T-helper 9 cell (primary cell): ENCODE measurements around the gene CEP41.
"Not testable (repeated sequence)": the region's sequence is repeated elsewhere in the genome, so short reads cannot be mapped to it uniquely, and the experiment has no call there.

Experiments
- DNase-seq: peaks from one replicate; pipeline ENCODE4 v3.0.0-alpha.2; 2020

CEP41 gene

DNA sequence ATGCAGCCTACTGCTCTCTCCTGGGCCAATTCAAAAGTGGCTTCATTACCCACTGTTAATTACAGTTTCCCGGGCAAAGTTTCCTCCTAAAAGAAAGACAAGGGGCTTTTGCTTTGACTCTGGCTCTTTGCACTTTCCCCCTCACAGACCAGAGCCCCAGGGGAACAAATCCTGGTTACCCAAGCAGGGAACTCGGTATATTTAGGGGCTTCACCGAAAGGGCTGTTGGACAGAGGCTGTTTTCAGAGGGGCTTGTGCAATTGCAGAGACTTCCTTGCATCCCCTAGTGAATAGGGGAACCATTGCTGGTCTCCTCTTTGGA is 53.5 kb downstream of the CEP41 start:
- DNase-seq: no peak

DNA sequence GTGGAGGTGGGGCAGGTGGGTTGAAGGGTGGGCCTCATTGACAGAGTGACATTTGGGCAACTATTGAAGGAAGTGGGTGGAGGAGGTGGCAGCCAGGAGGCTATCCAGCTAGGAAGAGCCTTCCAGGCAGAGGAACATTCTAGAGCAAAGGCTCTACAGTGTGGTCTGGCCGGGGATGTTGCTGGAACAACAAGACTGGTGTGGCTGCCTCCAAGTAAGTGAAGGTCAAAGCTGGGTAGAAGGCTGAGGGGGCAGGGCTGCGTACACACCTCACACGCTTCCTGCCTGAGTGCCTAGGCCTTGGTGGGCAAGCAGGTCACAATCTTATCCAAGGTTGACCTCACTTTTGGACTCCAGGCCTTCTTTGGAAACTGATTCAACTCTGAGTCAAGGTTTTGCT is 53.9 kb downstream of the CEP41 start:
- no peak for DNase-seq

DNA sequence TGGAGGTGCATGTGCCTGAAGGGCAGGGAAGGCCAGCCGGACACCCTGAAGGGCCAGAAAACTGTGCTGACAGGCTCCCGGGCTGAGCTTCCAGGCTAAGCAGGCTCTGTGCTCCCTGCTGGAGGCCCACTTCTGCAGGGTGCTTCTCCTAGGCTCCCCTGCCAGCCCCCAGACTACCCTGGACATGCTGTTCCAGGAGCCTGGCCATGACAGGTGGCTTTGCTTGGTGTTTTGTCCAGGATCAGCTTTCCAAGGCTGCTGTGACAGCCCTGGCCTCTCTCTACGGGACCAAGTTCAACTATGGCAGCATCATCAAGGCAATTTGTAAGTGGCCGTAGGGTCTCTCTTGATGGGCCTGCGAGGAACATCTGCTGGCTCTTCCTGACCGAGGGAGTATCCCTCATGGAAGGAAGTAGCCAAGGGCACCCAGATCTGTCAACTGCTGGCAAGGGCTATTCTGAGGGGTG is 55.2 kb downstream of the CEP41 start:
- DNase-seq: no peak

DNA sequence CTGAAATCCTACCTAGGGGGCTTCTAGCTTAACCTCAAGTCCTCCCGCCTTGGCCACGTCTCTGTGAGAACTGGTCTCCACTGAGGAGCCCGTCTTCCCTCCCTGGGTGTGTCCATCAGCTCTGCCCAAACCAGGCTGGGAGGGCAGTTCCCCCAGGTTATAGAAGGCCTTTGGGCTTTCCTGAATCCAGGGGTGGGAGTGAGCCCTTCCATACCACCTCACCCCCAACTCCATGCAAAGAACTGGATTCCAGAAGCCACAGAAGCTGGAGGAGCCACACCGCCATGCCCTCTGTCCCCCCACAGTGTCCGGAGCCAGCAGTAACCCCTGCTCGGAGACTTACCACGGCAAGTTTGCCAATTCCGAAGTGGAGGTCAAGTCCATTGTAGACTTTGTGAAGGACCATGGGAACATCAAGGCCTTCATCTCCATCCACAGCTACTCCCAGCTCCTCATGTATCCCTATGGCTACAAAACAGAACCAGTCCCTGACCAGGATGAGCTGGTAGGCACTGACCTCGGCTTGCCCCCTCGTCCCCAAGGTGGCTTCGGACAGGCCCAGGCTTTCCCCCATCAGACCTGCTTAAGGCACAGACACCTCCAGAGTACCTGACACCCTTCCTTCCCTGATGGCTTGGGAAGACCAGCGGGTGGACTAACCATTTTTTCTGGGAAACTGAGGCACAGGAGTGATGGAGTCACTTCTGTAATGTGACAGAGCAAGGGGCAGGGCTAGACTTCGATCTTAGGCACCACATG is 55.8 kb downstream of the CEP41 start:
- no peak for DNase-seq

DNA sequence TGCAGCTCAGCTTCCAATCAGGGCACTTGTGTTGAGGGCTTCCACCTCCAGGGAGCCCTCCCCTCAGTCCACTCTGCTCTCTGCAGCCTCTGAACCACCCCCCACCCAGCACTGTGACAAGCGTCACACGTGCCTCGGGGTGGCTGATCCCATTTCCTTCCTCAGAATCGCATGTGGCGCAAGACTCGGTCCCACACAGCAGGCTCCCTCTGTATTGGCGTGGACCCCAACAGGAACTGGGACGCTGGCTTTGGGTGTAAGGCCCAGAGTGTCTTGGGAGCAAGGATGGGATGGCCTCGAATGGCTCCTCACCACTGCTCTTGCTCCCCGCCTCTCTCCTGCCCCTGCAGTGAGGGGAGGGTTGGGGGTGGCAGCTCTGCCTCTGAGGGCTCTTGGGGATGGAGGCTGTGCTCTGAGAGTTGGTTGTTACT is 56.4 kb downstream of the CEP41 start:
- no peak for DNase-seq

DNA sequence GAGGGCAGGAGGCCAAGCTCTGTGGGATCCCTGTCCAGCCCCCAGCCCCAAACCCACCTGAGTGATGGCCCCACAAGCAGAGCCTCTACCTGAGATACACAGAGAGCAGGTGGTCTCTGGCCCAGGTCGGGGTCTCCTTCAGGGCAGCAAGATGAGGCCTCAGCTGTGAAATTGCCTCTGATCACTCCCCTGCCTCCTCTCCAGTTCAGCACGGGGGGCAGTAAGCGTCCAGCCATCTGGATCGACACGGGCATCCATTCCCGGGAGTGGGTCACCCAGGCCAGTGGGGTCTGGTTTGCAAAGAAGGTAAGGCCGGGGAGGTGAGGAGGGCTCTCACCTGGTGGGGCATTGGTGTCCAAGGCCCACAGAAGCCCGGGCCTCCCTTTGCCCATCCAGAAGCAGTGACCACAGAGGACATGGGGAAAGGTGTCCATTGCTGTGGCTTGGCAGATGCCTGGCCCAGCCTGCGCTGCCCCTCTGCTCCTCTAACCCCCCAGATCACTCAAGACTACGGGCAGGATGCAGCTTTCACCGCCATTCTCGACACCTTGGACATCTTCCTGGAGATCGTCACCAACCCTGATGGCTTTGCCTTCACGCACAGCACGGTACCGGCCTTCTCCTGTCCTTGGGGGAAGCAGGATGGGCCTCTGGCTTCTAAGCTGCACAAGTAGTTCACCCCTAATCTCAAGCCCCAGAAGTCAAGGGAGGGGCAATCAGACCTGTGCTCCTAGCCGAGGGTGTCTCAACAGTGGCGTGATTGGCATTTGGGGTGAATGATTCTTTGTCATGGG is 57.4 kb downstream of the CEP41 start:
- DNase-seq: no peak

DNA sequence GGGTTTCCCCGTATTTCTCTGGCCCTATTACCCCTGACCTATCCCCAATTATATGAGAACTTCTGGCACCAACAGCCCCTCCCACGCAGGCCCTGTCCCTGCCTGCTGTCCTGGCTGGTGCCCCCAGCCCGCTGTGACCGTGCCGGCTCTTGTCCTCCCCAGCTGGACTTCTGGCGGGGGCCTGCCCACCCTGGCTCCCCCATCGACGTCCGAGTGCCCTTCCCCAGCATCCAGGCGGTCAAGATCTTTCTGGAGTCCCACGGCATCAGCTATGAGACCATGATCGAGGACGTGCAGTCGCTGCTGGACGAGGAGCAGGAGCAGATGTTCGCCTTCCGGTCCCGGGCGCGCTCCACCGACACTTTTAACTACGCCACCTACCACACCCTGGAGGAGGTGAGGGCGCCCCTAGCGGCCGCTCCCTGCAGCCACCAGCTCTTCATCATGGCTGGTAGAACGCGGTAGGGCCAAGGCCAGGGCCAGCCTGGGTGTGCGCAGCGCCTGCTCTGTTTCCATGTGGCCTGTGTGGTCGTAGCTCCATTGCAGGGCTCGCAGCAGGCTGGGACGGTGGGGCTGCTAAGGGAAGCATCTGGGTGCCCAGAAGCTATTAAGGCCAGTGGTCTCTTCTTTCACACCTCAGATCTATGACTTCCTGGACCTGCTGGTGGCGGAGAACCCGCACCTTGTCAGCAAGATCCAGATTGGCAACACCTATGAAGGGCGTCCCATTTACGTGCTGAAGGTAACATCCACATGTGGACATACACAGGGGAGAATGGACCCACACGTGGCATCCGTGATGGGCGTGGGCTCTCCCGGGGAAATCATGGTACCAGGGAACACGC is 59.1 kb downstream of the CEP41 start:
- no peak for DNase-seq

DNA sequence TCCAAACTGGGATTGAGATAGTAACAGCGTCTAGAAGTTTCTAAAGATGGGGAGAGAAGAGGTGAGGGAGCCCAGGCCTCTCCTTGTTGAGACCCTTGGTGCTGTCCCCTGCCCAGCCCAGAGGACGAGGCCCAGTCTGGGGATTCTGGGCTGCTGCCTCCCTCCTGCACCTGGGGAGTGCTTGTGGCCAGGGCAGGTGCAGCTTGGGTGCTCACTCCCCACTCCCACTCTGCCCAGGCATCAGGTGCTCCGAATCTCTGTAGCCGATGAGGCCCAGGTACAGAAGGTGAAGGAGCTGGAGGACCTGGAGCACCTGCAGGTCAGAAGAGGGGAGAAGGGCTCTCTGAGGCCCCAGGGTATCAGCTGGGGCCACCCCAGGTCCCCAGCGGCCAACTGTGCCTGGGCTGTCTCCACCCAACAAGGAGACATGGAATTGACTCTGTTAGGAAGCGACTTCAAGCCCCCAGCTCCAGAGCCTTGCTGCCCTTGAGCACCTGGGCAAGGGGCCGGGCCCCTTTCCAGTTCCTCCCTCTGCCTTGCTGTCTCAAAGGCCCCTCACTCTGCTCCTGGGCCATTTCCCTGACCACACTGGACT is 59.9 kb downstream of the CEP41 start:
- no peak for DNase-seq

DNA sequence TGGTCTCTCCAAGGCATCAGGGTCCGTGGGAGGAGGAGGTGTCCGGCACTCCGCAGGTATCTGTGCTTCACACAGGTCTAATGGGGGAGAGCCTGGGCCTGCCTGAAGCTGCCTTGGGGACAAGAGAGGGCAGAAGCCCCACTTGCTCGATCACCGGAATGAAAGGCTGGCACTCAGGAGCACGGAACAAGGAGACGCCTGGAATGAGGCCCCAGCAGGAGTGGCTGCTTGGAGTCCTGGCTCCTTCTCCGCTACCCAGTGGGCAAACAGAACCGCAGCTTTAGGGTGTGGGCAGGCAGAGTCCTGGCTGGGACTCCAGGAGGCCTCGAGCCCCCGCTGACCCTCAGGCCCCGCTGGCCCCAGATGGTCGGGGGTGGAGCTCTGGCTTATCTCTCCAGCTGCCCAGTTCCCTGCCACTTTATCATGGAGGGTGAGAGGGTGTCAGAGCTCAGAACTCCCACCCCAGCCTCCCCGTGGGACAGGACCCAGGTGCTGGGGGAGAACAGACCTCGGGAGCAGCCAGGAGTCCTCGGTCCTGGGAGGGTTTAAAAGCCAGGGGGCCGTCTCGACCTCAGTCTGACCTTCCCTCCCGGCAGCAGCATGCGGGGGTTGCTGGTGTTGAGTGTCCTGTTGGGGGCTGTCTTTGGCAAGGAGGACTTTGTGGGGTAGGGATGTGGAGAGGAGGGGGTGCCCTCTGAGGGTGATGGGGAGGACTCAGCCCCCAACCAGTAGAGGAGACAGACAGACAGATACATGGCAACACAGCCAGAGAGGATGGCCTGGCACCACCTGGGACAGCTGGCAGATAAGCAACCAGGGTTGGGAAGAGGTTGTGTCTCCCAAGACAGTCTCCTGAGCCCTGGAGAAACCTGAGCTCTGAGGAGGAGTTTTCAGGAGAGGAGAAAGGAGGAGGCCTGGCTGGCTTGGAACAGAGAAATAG is 60.6 kb downstream of the CEP41 start, which contains the start of gene CPA1:
CPA1 (plus strand) TSS at position 574 of the 940 bp plus-strand sequence; CDS start at position 601, 27 bp downstream.
- DNase-seq: no peak

DNA sequence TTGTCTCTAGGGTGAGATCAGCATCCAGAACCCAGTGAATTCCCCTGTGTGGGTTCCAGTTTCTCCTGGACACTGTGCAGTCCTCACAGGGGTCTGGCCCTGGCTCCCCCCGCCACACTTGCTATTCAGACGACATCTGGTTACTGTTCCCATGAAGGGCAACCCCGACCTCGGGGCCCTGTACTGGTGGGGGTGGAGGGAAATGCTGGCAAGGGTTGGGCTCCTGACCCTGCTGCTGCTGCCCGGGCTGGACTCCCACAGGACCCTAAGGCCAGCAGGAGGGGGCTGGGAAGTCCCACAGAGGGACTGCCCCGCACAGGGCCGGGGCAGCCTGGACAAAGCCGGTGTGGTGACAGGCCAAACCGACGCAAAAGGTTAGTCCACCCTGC is 61.3 kb downstream of the CEP41 start:
- no peak for DNase-seq

DNA sequence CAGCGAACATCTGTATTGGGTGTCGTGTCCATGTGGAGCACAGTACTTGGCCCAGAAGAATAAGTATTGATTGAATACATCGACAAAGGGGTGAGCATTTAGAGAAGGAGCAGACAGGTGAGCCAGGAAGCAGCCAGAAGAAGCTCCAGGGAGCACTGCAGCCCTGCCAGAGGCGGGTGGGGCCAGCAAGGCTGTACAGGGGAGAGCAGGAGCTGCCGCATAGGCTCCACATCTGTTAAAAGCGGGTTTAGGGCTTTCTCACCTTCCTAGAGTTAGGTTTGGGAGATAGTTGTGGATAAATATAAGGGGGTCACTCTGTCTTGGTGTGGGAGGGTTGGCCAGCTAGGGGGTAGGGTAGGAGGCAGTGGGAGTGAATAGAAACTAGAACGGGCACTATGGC is 61.8 kb downstream of the CEP41 start:
- DNase-seq: no peak

DNA sequence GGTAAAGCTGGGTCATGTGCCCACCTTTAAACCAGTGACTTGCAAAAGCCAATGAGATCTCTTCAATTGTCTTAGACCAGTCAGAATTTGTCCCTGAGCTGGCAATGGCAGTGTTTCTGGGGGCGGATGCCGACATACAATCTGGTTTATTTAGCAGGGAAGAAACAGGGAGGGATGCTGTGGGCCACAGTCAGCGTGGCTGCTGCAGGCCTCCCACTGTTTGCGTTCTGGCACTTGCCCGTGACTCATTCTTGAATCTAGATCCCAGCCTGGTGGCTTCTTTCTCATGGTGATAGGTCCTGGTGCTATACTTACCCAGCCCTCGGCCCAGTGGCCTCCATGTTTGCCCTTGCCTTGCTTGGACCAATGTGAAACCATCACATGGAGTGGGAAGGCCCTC is 63.6 kb downstream of the CEP41 start:
- DNase-seq: no peak

DNA sequence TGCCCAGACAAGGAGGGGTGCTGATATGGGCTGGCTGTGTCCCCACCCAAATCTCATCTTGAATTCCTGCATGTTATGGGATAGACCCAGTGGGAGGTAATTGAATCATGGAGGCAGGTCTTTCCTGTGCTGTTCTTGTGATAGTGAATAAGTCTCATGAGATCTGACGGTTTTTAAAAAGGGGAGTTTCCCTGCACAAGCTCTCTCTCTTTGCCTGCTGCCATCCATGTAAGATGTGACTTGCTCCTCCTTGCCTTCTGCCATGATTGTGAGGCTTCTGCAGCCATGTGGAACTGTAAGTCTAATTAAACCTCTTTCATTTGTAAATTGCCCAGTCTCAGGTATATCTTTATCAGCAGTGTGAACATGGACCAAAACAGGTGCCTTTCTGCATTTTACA is 64.4 kb downstream of the CEP41 start:
- DNase-seq: not testable (repeated sequence)

DNA sequence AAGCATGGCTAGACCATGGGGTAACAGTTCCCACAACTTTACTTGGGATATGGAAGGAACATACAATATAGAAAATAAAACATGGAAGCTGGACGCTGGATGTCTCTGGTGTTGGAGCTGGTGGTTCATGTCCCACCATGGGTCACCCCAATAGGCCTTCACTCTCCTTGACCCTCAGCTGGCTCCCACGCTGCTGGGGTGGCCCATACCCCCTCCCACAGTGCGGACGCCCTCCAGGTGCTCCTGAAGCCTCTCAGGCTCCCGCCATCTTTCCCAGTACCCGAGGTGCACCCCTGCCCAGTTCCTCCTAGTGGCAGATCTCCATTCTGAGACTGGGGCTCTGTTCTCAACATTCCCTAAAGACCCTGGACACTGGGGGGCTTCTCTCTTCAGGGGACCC is 66.3 kb downstream of the CEP41 start:
- no peak for DNase-seq

DNA sequence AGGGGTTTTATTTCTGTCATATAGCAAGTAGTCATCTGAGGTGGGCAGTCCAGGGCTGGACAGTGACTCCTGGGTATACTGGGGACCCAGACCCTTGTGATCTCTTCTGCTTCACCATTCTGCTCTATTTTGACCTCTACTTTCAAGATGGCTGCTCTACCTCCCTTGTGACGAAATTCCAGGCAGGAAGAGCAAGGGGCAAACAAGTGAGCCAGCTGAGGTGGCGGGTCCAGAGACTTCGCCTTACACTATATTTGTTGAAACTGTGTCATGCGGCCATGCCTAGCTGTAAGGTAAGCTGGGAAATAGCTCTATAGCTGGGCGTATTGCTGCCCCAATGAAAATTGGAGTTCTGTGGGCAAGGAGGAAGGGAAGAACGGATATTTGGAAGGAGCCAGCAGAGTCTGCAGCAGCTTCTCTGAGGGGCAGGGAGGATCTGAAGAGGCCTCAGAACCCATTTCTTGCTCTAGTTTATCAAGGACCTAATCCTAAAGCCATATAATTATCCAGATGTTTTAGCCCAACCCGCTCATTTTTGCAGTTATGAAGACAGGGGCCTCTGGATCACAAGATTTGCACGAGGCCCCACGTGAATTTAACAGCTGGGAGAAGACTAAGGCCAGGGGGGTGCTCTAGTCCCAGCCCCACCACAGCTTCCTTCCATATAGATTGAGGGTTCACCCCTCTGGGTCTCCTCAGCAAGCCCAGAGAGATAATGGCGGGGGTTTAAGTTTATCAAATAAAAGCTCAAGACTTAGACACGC is 68.2 kb downstream of the CEP41 start:
- DNase-seq: no peak

DNA sequence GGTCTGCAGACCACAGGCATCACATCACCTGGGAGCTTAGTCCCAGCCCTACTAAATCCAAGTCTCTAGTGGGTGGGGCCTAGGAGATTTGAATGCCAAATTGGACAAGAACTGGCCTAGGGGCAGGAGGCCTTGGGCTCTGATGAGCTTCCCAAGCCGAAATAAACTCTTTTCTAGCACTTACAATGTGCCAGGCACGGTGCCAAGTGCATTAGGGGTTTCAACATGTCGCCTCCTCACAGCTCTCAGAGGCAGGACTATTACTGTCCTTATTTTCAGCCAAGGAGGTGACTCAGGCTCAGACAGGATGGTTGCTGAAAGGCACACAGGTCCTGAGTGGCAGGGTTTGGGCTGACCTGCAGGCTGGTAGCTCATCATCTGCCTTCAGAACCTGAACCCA is 69.8 kb downstream of the CEP41 start:
- DNase-seq: no peak

DNA sequence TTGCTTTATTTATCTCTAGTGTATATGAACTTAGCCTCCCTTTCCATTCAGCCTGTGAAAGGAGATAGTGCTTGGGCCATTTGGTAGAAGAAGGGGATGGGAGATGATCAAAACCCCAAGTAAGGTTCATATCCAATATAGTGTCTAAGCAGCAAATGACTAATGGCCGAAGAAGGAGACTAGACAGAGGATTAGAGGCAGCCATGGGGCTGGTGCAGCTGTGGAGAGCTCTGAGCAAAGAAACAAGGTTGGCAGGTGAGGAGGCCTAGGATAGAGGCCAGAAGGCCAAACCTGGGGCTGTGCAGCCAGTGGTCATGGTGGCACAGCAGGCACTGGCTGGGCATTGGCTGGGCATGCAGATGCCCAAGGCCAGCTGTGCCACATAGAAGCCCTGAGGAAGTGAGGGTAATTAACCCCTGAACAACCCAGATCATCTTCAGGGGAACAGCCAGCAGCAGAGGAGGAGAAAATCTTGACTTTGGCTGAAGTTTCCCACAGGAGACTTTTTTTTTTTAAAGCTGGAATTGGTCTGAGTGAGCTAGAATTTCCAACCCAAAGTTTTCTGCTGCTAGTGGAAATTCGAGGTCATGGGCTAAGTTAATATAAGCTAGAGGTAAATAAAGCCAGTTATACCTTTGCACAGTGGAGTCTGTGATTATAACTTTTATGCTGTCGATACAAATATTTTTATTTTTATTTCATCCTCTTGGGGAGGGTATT is 70.8 kb downstream of the CEP41 start:
- DNase-seq: no peak

DNA sequence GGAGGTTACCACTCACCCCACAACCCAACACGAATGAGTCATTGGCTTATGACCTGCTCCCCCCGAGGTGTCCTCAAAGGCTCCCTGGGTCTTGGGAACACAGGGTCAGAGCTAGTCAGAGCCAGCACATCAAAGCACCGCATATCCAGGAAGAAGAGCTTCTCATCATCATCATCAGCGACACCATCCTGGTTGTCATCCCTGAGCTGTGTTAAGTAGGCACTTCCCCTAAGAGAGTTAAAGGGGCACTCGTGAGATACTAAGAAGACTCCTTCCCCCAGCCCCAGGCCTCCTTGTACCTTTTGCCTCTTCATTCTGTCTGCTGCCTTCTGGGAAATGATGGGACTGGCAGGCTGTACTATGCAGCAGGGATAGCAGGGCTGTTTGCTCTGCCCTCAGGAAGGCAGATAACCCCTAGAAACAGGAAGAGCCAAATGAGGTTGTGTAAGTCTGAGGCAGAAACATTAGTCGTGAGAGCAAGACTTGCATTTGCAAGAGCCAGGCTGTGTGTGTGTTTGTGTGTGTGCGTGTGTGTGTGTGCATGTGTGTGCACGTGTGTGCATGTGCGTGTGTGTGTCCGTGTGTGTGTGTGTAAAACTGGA is 71.6 kb downstream of the CEP41 start:
- DNase-seq: no peak

DNA sequence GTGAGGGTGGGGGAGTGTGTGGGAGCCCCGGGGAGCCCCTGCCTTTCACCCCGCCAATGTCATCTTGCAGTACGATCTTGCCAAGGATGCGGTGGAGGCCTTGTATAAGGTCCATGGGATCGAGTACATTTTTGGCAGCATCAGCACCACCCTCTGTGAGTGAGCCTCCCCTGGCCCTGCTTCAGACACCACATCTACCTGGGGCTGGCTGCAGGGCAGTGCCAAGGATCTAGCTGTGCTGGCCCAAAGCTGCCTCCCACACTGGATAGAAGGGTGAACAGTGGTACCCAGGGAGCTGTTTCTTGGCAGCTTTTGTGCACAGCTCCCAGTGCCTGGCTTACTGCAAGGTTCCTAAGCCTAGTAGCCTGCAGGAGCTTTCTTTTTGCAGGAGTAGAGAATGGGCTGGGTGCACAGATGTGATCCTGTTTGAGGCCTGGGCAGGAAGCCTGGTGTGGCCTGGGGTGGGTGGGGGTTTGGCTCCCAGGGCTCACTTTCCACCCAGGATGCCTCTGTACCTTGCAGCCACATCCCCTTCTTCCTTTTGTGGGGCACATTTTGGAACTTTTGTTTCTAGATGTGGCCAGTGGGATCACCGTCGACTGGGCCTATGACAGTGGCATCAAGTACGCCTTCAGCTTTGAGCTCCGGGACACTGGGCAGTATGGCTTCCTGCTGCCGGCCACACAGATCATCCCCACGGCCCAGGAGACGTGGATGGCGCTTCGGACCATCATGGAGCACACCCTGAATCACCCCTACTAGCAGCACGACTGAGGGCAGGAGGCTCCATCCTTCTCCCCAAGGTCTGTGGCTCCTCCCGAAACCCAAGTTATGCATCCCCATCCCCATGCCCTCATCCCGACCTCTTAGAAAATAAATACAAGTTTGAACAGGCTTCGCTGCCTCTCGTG is 72.7 kb downstream of the CEP41 start:
- no peak for DNase-seq
